Astrocyte of the cerebellum (primary cell): ENCODE results near the gene CUBN.

Source experiments
- DNase-seq: peaks from one replicate; pipeline ENCODE4 v3.0.0-alpha.2; 2011; ENCODE audit warnings: low read depth
- H3K4me3 ChIP-seq: 2 replicates; pipeline ENCODE4 v1.5.1; 2011; ENCODE audit warnings: mild to moderate bottlenecking, low read depth, low read length, moderate library complexity
- CTCF ChIP-seq: IDR thresholded peaks from 2 replicates; pipeline ENCODE4 v1.5.1; 2012; ENCODE audit warnings: low read length, low read depth, moderate library complexity, mild to moderate bottlenecking; ENCODE audit errors: missing control alignments
- in situ Hi-C: cut with HindIII; loops from 2 replicates; pipeline ENCODE4 v1.10.0; 2017; ENCODE audit warnings: low sequenced_read_pairs

The CUBN gene

GRCh38 chr10:16890691-16891090 lies 238.9 kb downstream of the CUBN start:
- DNase-seq = no peak
- TF ChIP-seq CTCF = no peak
- no peak overlapping the region for H3K4me3 ChIP-seq
- in situ Hi-C loops = no loop called here

- H3K4me3 ChIP-seq = no peak overlapping the region
- in situ Hi-C loops = no loop called here
- no peak for TF ChIP-seq CTCF
- DNase-seq = peak; percentile 65
Observed at GRCh38 chr10:16887565-16887964, 242.0 kb downstream of the CUBN start.

GRCh38 chr10:16886031-16886430 lies 243.6 kb downstream of the CUBN start:
- in situ Hi-C loops = no loop called here
- no peak for TF ChIP-seq CTCF
- DNase-seq = no peak
- no peak overlapping the region for H3K4me3 ChIP-seq

- in situ Hi-C loops = no loop called here
- no peak for TF ChIP-seq CTCF
- H3K4me3 ChIP-seq = no peak overlapping the region
- no peak for DNase-seq
Observed at GRCh38 chr10:16884497-16884896, 245.1 kb downstream of the CUBN start.

- no peak overlapping the region for H3K4me3 ChIP-seq
- no peak for TF ChIP-seq CTCF
- in situ Hi-C loops = no loop called here
- DNase-seq = no peak
Observed at GRCh38 chr10:16883084-16883483, 246.5 kb downstream of the CUBN start.

- in situ Hi-C loops = no loop called here
- H3K4me3 ChIP-seq = no peak overlapping the region
- no peak for DNase-seq
- TF ChIP-seq CTCF = no peak
Observed at GRCh38 chr10:16870331-16870730, 259.3 kb downstream of the CUBN start.

- TF ChIP-seq CTCF = no peak
- in situ Hi-C loops = no loop called here
- H3K4me3 ChIP-seq = no peak overlapping the region
- no peak for DNase-seq
Observed at GRCh38 chr10:16867990-16868389, 261.6 kb downstream of the CUBN start.
